SK-N-SH treated with all-trans-retinoic acid at 6 μM for 48 hours (cell line): Measurements from ENCODE around the gene ERO1B.

Experiments used
- ATAC-seq: fragments of 200-7000 bp; cut with Tn5 transposase; 3 replicates; pipeline ENCODE4 v1.9.1; 2020; ENCODE audit warnings: mild to moderate bottlenecking, moderate library complexity
- BACH2 ChIP-seq: fragments of 250-450 bp; sonication (Bioruptor Pico); IDR thresholded peaks from 2 replicates; pipeline ENCODE4 v1.9.0; 2021; ENCODE audit warnings: mild to moderate bottlenecking, borderline replicate concordance
- CREB5 ChIP-seq: fragments of 250-450 bp; sonication (Bioruptor Pico); IDR thresholded peaks from 2 replicates; pipeline ENCODE4 v1.5.1; 2020; ENCODE audit warnings: low read depth, mild to moderate bottlenecking, moderate library complexity
- CSRNP3 ChIP-seq: fragments of 250-450 bp; sonication (Bioruptor Pico); IDR thresholded peaks from 2 replicates; pipeline ENCODE4 v1.5.1; 2021; ENCODE audit warnings: mild to moderate bottlenecking, moderate library complexity
- ESRRG ChIP-seq: fragments of 250-450 bp; sonication (Bioruptor Pico); IDR thresholded peaks from 2 replicates; pipeline ENCODE4 v1.6.1; 2021; ENCODE audit warnings: mild to moderate bottlenecking
- GLIS3 ChIP-seq: fragments of 250-450 bp; sonication (Bioruptor Pico); IDR thresholded peaks from 2 replicates; pipeline ENCODE4 v1.5.0; 2020; ENCODE audit warnings: mild to moderate bottlenecking, moderate library complexity
- ISL1 ChIP-seq: fragments of 250-450 bp; sonication (Bioruptor Pico); IDR thresholded peaks from 2 replicates; pipeline ENCODE4 v2.1.2; 2022; ENCODE audit warnings: mild to moderate bottlenecking, moderate library complexity
- OSR1 ChIP-seq: fragments of 250-450 bp; sonication (Bioruptor Pico); IDR thresholded peaks from 2 replicates; pipeline ENCODE4 v1.8.0; 2022; ENCODE audit warnings: moderate library complexity, mild to moderate bottlenecking, inconsistent platforms
- PATZ1 ChIP-seq: fragments of 250-450 bp; sonication (Bioruptor Pico); IDR thresholded peaks from 2 replicates; pipeline ENCODE4 v1.8.0; 2020; ENCODE audit warnings: mild to moderate bottlenecking, moderate library complexity, borderline replicate concordance
- POU6F1 ChIP-seq: fragments of 250-450 bp; sonication (Bioruptor Pico); IDR thresholded peaks from 2 replicates; pipeline ENCODE4 v1.8.0; 2021; ENCODE audit warnings: low read depth, mild to moderate bottlenecking, moderate library complexity, borderline replicate concordance
- RARB ChIP-seq: fragments of 250-450 bp; sonication (Bioruptor Pico); IDR thresholded peaks from 2 replicates; pipeline ENCODE4 v1.8.0; 2021; ENCODE audit warnings: mild to moderate bottlenecking, moderate library complexity
- SNAI2 ChIP-seq: fragments of 250-450 bp; sonication (Bioruptor Pico); IDR thresholded peaks from 2 replicates; pipeline ENCODE4 v1.5.0; 2020; ENCODE audit warnings: mild to moderate bottlenecking, moderate library complexity
- TCF4 ChIP-seq: fragments of 250-450 bp; sonication (Bioruptor Pico); IDR thresholded peaks from 2 replicates; pipeline ENCODE4 v1.8.0; 2021; ENCODE audit warnings: mild to moderate bottlenecking, moderate library complexity, borderline replicate concordance
- TOX ChIP-seq: fragments of 250-450 bp; sonication (Bioruptor Pico); IDR thresholded peaks from 2 replicates; pipeline ENCODE4 v1.8.0; 2021; ENCODE audit warnings: mild to moderate bottlenecking, moderate library complexity, borderline replicate concordance
- TSHZ2 ChIP-seq: fragments of 250-450 bp; sonication (Bioruptor Pico); IDR thresholded peaks from 2 replicates; pipeline ENCODE4 v1.5.0; 2020; ENCODE audit warnings: mild to moderate bottlenecking, moderate library complexity
- ZC3H10 ChIP-seq: fragments of 250-450 bp; sonication (Bioruptor Pico); IDR thresholded peaks from 2 replicates; pipeline ENCODE4 v1.5.1; 2021; ENCODE audit warnings: mild to moderate bottlenecking, moderate library complexity
- ZFP3 ChIP-seq: fragments of 250-450 bp; sonication (Bioruptor Pico); IDR thresholded peaks from 2 replicates; pipeline ENCODE4 v1.5.0; 2020; ENCODE audit warnings: mild to moderate bottlenecking, moderate library complexity
- ZFP30 ChIP-seq: fragments of 450-650 bp; formaldehyde crosslinking; IDR thresholded peaks from 2 replicates; pipeline ENCODE4 v1.5.0; 2022; ENCODE audit warnings: mild to moderate bottlenecking, moderate library complexity
- ZNF565 ChIP-seq: fragments of 450-650 bp; formaldehyde crosslinking; conservative IDR thresholded peaks from 2 replicates; pipeline ENCODE4 v1.5.0; 2020; ENCODE audit warnings: low read depth, mild to moderate bottlenecking, moderate library complexity
- ZNF70 ChIP-seq: fragments of 450-650 bp; formaldehyde crosslinking; IDR thresholded peaks from 2 replicates; pipeline ENCODE4 v1.5.0; 2020; ENCODE audit warnings: mild to moderate bottlenecking, moderate library complexity
- ZNF8 ChIP-seq: fragments of 450-650 bp; formaldehyde crosslinking; IDR thresholded peaks from 2 replicates; pipeline ENCODE4 v1.5.0; 2020; ENCODE audit warnings: mild to moderate bottlenecking, moderate library complexity

Gene ERO1B

GRCh38 chr1:236204656-236205055, 77.1 kb downstream of the ERO1B start:
- TF ChIP-seq CREB5 (CRISPR knock-in tag) (no peak), POU6F1 (CRISPR knock-in tag) (no peak), TCF4 (CRISPR knock-in tag) (no peak), TOX (CRISPR knock-in tag) (no peak), ZFP3 (no peak), SNAI2 (no peak), BACH2 (CRISPR knock-in tag) (no peak), OSR1 (CRISPR knock-in tag) (no peak), ZNF8 (CRISPR knock-in tag) (no peak), GLIS3 (CRISPR knock-in tag) (no peak), PATZ1 (no peak), ESRRG (CRISPR knock-in tag) (no peak), RARB (CRISPR knock-in tag) (no peak), ISL1 (CRISPR knock-in tag) (no peak), TSHZ2 (CRISPR knock-in tag) (no peak), ZC3H10 (no peak), ZFP30 (CRISPR knock-in tag) (no peak), ZNF565 (CRISPR knock-in tag) (no peak), CSRNP3 (no peak)
- ATAC-seq = no peak

- ATAC-seq = no peak
- TF ChIP-seq ZNF70 (CRISPR knock-in tag) = no peak
- TF ChIP-seq CSRNP3 = no peak
- TF ChIP-seq SNAI2 = no peak
- no peak for TF ChIP-seq ZFP30 (CRISPR knock-in tag)
Observed at GRCh38 chr1:236204039-236204438, 77.7 kb downstream of the ERO1B start.

- ATAC-seq = no peak
- no peak for TF ChIP-seq TCF4 (CRISPR knock-in tag)
- TF ChIP-seq ESRRG (CRISPR knock-in tag) = no peak
Observed at GRCh38 chr1:236201786-236202185, 80.0 kb downstream of the ERO1B start.
